ENCODE measurements around the gene GAS7. TPM values are rescaled to one million over a fixed set of nuclear protein-coding genes. Genes with fewer than 3 reads are reported as not detected.
A peak's percentile ranks its signal among the peaks of the same experiment; 100 is the strongest.

GAS7 gene
- total RNA-seq, 2 experiments from 2014 or later = 1.6 to 2.1 TPM

- no peaks in the 10 kb centered on the region for H3K36me3 Mint-ChIP-seq (ENCODE audit: low read depth)
- intact Hi-C loops (cut with micrococcal nuclease) = no loop called here
- ChIA-PET CTCF (interaction anchor here (0.9 kb wide), 1 partner anchor 11 kb away, joined by 3 read pairs; no protein-coding TSS in a partner anchor), POLR2A (no interaction called here)
- TF ChIP-seq, protein P1, sequence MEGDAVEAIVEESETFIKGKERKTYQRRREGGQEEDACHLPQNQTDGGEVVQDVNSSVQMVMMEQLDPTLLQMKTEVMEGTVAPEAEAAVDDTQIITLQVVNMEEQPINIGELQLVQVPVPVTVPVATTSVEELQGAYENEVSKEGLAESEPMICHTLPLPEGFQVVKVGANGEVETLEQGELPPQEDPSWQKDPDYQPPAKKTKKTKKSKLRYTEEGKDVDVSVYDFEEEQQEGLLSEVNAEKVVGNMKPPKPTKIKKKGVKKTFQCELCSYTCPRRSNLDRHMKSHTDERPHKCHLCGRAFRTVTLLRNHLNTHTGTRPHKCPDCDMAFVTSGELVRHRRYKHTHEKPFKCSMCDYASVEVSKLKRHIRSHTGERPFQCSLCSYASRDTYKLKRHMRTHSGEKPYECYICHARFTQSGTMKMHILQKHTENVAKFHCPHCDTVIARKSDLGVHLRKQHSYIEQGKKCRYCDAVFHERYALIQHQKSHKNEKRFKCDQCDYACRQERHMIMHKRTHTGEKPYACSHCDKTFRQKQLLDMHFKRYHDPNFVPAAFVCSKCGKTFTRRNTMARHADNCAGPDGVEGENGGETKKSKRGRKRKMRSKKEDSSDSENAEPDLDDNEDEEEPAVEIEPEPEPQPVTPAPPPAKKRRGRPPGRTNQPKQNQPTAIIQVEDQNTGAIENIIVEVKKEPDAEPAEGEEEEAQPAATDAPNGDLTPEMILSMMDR (IDR thresholded peaks at IDR 0.05) = no peak
- no peaks in the 10 kb centered on the region for H3K27me3 Mint-ChIP-seq
- H3K27ac Mint-ChIP-seq = no peak overlapping the region
- no peak overlapping the region for H3K4me3 Mint-ChIP-seq
- no peaks in the 10 kb centered on the region for H3K4me1 Mint-ChIP-seq (ENCODE audit: low read depth)
- no peak for DNase-seq
- no peak for ATAC-seq
- H3K9me3 Mint-ChIP-seq = no peaks in the 10 kb centered on the region
These were observed 203.6 kb downstream of the GAS7 start for GRCh38 chr17:9994761-9995160.

DNA sequence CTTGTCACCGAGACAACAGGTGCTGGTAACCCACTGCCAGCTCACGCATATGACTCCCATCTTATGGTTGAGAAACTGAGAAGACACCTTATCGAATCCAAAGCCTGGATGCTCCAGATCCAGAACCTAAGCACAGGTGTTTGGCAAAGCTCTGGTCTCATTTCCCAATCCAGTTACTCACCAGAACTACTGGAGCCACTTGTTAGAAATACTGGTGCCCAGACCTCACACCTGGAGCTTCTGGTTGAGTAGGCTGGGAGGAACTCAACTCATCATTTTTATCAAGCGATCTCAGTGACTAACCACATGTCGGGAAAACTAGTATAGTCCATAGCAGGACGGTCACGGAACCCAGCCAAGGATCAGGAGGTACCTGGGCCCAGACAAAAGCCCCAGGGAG is 206.6 kb downstream of the GAS7 start:
- Mint-ChIP-seq H3K36me3 (ENCODE audit: low read depth) (no peaks in the 10 kb centered on the region), H3K27me3 (peaks cover 1% of the 10 kb centered on the region), H3K27ac (no peak overlapping the region), H3K4me1 (ENCODE audit: low read depth) (no peaks in the 10 kb centered on the region), H3K9me3 (no peaks in the 10 kb centered on the region), H3K4me3 (no peak overlapping the region)
- ATAC-seq (no peak), DNase-seq (no peak)
- intact Hi-C loops (cut with micrococcal nuclease) = no loop called here
- TF ChIP-seq, protein P1 (IDR thresholded peaks at IDR 0.05) = no peak
- CTCF ChIA-PET = no interaction called here
- POLR2A ChIA-PET = no interaction called here

- intact Hi-C loops (cut with micrococcal nuclease) = no loop called here
- DNase-seq = no peak
- no peaks in the 10 kb centered on the region for H3K36me3 Mint-ChIP-seq (ENCODE audit: low read depth)
- no peaks in the 10 kb centered on the region for H3K9me3 Mint-ChIP-seq
- no peak for ATAC-seq
- CTCF ChIA-PET = no interaction called here
- TF ChIP-seq, protein P1 (IDR thresholded peaks at IDR 0.05) = no peak
- H3K4me3 Mint-ChIP-seq = no peak overlapping the region
- no peak overlapping the region for H3K27ac Mint-ChIP-seq
- POLR2A ChIA-PET = no interaction called here
- no peaks in the 10 kb centered on the region for H3K4me1 Mint-ChIP-seq (ENCODE audit: low read depth)
- peaks cover 1% of the 10 kb centered on the region for H3K27me3 Mint-ChIP-seq
These were observed 207.1 kb downstream of the GAS7 start for GRCh38 chr17:9991351-9991750.

DNA sequence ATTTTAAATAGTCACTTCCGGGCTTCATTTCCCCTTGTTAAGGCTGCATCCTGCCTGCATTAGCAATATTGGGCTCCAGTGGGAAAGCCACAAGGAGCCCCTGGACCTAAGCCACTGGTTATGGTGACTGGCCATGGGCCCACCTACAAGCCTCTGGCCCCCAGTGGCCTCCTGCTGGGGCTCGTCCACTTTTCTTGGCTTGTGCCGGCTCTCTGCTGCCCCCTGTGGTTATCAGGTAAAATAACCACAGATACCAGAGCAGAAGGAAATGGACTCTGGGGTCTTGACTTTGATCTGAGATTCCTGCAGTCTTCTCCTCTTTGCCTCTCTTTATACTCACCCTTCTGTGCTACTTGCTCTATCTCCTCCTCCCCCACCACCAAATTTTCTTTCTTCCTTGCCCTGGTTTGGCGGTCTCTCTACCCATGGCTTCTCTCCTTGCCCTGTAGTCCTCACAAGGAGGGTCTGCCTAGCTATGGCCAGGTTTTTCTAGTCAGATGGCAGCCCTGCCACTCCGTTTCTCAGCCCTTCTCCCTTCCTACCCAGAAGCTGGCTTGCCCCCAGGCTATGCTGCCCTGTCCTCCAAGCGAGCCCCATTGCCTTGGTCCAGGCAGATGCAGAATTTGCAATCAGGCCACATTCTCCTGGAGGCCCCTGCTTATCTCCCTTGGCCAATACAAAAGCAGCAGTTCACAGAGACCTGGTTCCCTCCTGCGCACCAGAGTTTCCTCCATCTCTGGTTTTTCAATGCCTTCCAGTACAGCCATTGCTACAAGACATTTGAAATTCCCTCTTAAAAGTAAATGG is 210.4 kb downstream of the GAS7 start:
- DNase-seq = peak; percentile 33
- H3K9me3 Mint-ChIP-seq = no peaks in the 10 kb centered on the region
- CTCF ChIA-PET = interaction anchor here (0.6 to 1.6 kb wide), 9 partner anchors 10 to 239 kb away, joined by 3 to 7 read pairs (median 3); no protein-coding TSS in a partner anchor

More for the DNA sequence above, 210.4 kb downstream of the GAS7 start:
- peak; percentile 37 for ATAC-seq
- no peak overlapping the region for H3K27ac Mint-ChIP-seq
- H3K4me3 Mint-ChIP-seq = no peak overlapping the region
- H3K27me3 Mint-ChIP-seq = peaks cover 1% of the 10 kb centered on the region
- intact Hi-C loops (cut with micrococcal nuclease) = no loop called here
- H3K4me1 Mint-ChIP-seq (ENCODE audit: low read depth) = no peaks in the 10 kb centered on the region
- TF ChIP-seq, protein P1 (IDR thresholded peaks at IDR 0.05) = peak; percentile 79
- no peaks in the 10 kb centered on the region for H3K36me3 Mint-ChIP-seq (ENCODE audit: low read depth)
- POLR2A ChIA-PET = no interaction called here
